Progenitor cell of endocrine pancreas (in vitro differentiated cells): ENCODE results near the gene FRMD1. TPM values are rescaled to one million over a fixed set of nuclear protein-coding genes. Genes with fewer than 3 reads are reported as not detected.

Experiments used
- DNase-seq: peaks from one replicate; pipeline ENCODE4 v3.0.0; 2021; ENCODE audit warnings: low spot score; ENCODE audit not compliant: unreplicated experiment
- H3K27ac Mint-ChIP-seq: 2 replicates; pipeline ENCODE4 v1.8.0; 2021; ENCODE audit warnings: mild to moderate bottlenecking, moderate library complexity, mixed read lengths
- H3K27me3 Mint-ChIP-seq: 2 replicates; pipeline ENCODE4 v1.8.0; 2021; ENCODE audit warnings: mixed read lengths
- H3K36me3 Mint-ChIP-seq: 2 replicates; pipeline ENCODE4 v1.8.0; 2022; ENCODE audit warnings: mixed read lengths; ENCODE audit not compliant: insufficient read depth
- H3K4me1 Mint-ChIP-seq: 2 replicates; pipeline ENCODE4 v1.8.0; 2021; ENCODE audit warnings: low read depth, mixed read lengths
- H3K4me3 Mint-ChIP-seq: 2 replicates; pipeline ENCODE4 v1.8.0; 2021; ENCODE audit warnings: low read depth, mild to moderate bottlenecking, moderate library complexity, mixed read lengths
- H3K9me3 Mint-ChIP-seq: 2 replicates; pipeline ENCODE4 v1.8.0; 2021; ENCODE audit warnings: low read depth, mixed read lengths
- CTCF ChIP-seq: fragments of 200-600 bp; sonication (generic); IDR thresholded peaks from one replicate; pipeline ENCODE4 v1.5.0; 2021; ENCODE audit warnings: antibody characterized with exemption, mild to moderate bottlenecking; ENCODE audit not compliant: unreplicated experiment
- total RNA-seq: library from RNA; stranded (reverse); gene quantifications from 2 replicates; pipeline ENCODE4 v1.2.1, GENCODE V29; 2021

FRMD1 gene
- total RNA-seq, 1 donor from 2014 or later = not detected

DNA sequence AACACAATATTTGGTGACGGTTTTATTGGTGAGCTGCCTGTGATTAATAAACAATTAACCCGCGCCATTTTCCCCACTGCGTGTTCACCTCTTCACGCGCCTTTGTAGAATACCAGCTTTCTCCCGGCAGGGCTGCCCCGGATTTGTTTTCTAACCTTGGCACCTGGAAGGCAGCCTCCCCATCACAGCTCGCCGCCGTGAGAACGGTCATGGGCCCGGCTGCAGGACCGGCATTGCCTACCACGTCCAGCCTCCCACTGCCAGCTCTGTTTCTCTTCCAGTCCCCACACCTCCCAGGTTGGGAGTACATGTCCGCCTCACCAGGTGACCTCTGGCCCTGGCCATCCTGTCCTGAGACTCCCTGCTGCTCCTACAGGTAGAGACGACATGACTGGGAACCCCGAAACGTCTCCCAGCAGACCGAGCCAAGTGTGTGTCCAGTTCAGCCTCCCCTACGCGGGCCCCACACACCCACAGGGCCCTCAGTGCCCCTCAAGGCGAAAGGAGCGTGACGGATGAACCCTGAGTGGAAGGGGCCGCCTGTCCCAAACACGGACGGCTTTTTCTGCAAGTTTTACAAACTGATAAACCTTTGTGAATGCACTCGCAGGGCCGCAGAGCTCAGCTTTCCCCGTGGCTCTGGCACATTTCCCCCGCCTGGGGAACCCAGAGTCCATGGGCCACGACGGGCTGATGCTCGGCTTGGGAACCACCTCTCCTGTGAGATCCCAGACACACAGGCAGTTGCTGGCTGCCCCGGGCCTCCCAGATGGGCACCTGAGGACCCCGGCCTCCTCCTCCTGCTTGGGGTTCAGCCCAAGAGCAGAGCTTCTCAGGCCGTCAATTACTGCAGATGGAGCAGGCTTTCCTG is 25.7 kb downstream of the FRMD1 start:
- Mint-ChIP-seq H3K4me1 (no peaks in the 10 kb centered on the region), H3K4me3 (no peak overlapping the region), H3K9me3 (no peaks in the 10 kb centered on the region), H3K36me3 (no peaks in the 10 kb centered on the region), H3K27me3 (no peaks in the 10 kb centered on the region), H3K27ac (no peak overlapping the region)
- TF ChIP-seq CTCF = no peak
- DNase-seq = no peak

DNA sequence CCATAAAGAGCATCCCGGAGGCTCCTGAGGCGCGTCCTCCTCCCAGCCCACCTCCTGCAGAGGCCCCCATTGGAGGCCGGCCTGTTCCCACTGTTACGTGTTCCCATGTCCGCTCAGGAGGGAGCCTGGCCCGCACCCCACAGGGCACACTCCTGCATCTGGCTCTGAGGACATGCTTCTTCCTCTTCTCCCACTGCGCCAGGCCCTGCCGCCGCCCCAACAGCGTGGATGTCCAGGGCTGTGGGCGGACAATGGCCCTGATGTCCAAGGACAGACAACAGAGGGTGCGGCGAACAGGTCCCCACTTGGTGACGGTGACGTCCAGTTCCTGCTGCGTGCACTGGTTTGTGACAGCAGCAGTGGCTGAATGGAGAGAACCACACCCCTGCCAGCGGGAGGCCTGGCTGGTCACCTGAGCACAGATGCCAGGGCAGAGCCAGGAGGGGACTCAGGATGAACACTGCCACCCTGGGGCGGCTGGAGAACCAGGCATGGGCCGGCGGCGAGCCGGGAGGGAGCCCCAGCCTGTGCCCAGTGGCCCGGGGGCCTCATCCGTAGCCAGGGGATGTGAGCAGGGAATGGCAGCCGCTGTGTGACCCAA is 26.6 kb downstream of the FRMD1 start:
- Mint-ChIP-seq H3K4me3 (no peak overlapping the region), H3K36me3 (no peaks in the 10 kb centered on the region), H3K27ac (no peak overlapping the region), H3K9me3 (no peaks in the 10 kb centered on the region), H3K4me1 (no peaks in the 10 kb centered on the region), H3K27me3 (no peaks in the 10 kb centered on the region)
- no peak for TF ChIP-seq CTCF
- DNase-seq = no peak

DNA sequence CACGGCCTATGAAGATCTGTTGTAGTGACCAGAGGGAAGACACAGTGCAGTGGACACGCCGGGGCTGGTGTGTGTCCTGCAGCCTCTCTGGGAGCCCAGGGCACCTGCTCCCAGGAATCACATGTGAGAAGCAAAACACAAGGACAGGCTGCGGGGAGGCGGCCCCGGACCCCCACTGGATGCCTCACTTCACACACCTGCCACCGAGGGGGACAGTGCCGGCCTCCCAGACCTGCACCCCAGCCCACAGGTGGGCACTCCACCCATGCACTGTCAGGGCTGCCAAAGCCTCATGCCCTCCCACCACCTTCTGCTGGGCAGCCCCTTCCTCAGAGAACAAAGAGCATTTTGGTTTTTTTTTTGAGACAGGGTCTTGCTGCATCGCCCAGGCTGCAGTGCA is 27.4 kb downstream of the FRMD1 start:
- H3K4me1 Mint-ChIP-seq = no peaks in the 10 kb centered on the region
- no peak for TF ChIP-seq CTCF
- DNase-seq = no peak
- no peak overlapping the region for H3K4me3 Mint-ChIP-seq
- no peak overlapping the region for H3K27ac Mint-ChIP-seq
- H3K9me3 Mint-ChIP-seq = no peaks in the 10 kb centered on the region
- H3K36me3 Mint-ChIP-seq = no peaks in the 10 kb centered on the region
- no peaks in the 10 kb centered on the region for H3K27me3 Mint-ChIP-seq

GRCh38 chr6:168050881-168051586 is 28.0 kb downstream of the FRMD1 start:
- H3K27ac Mint-ChIP-seq = no peak overlapping the region

More at GRCh38 chr6:168050881-168051586, 28.0 kb downstream of the FRMD1 start:
- Mint-ChIP-seq H3K4me3 (no peak overlapping the region), H3K36me3 (no peaks in the 10 kb centered on the region), H3K9me3 (no peaks in the 10 kb centered on the region), H3K27me3 (no peaks in the 10 kb centered on the region), H3K4me1 (no peaks in the 10 kb centered on the region)
- DNase-seq = no peak
- TF ChIP-seq CTCF = no peak
